Measurements from ENCODE around the gene CSTF3.
"Not testable (repeated sequence)": the region's sequence is repeated elsewhere in the genome, so short reads cannot be mapped to it uniquely, and the experiment has no call there.

The CSTF3 gene

DNA sequence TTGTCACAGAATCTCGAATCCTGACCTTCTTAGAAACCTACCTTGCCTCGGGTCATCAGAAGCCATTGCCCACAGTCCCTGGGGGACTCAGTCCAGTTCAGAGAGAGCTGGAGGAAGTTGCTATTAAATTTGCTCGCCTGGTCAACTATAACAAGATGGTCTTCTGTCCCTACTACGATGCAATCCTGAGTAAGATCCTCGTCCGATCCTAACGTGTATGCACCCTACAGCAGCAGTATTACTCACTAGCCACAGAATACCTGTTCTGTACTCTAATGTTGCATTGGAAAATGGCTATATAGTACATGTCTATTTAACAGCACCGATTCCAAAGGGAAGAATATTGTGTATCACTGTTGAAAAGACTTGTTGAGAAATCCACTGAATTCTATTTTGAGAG lies 88.8 kb downstream of the CSTF3 start:
- no peak for DNase-seq

DNA sequence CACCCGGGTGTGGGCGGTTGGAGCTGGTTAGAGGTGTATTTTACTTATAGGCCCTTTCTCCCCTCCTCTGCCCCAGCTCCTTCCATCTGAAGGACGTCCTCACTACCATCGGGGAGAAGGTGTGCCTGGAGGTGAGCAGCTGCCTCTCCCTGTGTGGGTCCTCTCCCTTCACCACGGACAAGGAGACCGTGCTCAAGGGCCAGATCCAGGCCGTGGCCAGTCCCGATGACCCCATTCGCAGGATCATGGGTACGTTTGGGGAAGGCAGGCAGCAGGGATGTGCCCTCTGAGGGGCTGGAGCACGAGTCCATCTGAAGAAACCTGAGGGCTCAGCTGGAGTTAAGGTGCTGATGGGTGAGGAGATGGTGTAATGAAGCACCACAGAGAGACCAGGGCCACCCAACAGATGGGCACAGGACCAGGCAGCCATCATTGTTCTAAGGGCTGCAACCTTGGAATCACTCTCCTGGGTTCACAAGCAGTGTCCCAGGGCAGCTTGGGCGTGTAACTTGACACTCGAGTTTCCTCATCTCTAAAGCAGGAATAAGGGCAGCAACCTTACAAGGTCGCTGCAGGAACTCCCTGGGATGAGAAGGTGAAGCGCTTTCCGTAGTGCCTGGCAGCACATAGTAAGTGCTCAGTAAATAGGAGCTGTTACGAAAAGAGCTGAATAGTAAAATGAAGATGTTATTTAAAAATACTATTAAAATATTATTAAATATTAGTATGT lies 92.5 kb downstream of the CSTF3 start:
- no peak for DNase-seq

DNA sequence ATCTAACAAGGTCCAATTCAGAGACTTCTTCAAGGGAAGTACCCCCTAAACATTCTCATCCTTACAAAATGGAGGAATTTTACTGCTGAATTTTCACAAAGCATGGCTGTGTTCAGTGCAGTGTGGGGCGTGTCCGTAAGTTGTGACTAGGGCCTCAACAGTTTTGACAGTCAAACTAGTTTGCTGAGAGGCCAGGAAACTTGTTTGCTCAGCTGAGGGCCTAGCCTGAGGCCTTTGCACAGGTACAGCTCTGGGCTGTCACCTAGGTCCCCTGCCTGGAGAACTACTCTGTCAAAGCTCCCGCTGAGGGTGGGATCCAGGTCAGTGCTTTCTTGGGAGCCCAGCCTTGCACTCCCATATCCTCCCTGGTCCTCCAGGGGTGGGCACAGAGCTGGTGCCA lies 94.0 kb downstream of the CSTF3 start:
- no peak for DNase-seq

DNA sequence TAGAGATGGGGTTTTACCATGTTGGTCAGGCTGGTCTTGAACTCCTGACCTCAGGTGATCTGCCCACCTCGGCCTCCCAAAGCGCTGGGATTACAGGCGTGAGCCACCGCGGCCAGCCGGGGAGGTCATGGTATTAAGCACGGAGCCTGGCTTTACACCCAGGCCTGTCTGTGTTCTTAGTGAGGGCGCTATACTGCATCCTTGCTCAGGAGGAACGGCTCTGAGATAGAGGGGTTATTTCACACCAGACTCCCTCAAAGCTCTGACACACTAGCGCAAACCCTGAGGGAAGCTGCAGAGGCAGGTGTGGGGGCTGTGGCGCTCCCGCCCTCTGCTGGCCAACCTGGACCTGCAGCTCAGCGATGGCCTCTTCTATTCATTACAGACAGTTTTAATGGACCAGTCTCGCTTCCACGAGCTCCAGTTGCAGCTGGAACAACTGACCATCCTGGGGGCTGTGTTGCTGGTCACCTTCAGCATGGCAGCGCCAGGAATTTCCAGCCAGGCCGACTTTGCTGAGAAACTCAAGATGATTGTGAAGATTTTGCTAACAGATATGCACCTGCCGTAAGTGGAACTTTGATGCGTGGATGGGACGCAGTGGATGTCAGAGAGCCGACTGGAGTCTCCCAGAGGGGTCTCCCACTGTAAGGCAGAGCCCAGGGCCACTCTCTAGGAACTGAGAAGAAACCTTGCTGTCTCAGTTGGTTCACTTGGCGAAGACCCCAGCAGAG lies 95.7 kb downstream of the CSTF3 start:
- DNase-seq = peak; percentile 58

DNA sequence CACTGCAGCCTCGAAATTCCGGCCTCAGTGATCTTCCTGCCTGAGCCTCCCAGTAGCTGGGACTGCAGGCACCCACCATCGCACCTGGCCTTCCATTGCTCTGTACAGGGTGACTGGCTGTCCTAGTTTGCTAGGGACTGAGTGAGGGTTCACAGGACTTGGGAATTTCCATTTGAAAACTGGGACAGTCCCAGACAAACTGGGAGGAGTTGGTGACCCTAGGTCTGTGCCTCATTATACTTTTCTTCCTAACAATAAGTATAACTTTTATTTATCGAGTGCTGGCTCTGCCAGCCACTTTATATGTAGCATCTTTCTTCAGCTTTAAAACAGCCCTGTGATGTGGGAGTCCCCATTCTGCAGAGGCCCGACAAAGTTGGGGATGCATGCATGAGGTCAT lies 96.4 kb downstream of the CSTF3 start:
- no peak for DNase-seq

DNA sequence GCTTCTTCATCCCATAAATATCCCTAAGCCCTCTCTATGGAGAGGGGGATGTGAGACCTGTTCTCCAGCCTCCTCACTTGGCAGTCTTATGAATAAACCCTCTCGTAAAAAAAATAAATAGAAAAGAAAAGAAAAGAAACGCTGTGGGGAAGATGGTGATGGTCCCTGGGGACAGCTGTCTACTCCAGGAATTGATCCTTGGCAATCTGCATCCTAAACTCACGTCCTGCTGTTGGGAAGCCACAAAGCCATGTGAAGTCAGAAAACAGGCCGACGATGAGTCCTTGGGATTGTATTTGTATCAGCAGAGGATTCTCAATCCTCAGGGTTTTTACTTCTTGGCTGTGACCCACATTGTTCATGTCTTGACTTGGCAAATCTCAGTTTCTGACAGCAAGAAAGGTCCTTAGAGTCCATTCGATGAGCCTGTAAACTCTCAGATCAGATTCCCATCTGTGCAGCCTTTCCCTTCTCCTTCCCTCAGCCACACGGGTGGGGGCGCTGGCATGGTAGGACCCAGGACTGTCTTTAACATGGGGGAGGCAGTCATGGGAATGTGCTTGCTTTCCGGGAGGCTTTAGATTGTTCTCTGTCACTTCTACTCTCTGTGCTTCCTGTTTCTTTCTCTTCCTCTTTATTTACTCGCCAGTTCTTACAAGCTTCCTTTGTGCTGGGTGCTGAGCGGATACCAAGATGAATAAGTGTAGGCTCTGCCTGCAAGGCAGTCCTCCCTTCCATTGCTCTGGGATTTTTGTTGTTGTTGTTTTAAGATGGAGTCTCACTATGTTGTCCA lies 97.1 kb downstream of the CSTF3 start:
- no peak for DNase-seq

DNA sequence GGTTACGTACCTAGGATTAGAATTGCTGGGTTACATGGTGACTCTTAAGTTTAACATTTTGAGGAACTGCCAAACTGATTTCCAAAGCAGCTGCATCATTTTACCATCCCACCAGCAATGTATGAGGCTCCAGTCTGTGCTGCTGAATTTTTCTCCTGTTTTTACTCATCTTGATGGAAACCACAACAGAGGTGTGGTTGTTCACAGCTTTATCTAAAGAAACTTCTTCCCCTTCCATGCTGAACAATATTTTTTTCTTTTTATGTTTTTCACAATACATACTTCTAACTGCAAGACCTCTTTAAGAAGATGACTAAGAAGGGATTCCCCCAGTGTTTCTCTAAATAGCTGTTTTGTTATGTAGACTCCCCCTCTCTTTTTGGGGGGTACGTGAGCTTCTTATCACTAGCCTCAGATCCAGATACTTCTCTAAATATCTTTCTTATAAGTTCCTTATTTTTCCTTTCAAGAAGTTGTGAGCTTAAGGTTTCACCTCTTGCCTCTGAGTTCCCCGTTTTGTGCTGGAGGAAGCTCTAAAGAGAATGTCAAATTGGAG lies 97.9 kb downstream of the CSTF3 start:
- no peak for DNase-seq

DNA sequence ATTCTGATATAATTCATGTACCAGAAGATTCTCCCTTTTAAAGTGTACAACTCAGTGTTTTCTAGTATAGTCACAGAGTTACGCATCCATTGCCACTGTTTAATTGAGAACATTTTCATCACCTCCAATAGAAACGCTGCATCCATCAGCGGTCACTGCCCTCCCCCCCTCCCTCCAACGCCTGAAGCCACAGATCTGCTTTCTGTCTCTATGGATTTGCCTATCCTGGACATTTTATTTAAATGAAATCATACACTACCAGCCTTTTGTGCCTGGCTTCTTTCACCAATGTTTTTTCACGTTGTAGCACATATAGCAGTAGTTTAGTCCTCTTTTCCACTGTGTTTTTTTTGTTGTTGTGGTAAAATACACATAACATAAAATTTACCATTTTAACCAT lies 99.1 kb downstream of the CSTF3 start:
- no peak for DNase-seq

DNA sequence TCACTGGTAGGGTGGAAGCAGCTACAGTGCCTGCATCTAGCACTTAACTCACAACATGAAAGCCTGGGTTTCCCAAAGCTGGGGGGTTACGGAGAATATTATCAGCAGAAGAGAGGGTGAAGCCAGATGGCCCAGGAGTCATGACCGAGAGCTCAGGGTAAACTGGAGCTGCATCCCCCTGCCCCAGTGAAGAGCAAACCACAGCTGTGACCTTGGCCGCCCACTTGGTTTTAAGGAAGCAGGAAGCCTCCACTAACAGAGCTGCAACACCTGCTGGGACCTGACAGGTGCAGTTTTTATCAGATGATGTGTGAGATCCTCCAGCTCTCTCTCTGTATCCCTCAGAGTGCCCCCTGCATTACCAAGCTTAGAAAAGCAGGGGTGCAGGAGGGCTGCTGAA lies 101.0 kb downstream of the CSTF3 start:
- DNase-seq = no peak

DNA sequence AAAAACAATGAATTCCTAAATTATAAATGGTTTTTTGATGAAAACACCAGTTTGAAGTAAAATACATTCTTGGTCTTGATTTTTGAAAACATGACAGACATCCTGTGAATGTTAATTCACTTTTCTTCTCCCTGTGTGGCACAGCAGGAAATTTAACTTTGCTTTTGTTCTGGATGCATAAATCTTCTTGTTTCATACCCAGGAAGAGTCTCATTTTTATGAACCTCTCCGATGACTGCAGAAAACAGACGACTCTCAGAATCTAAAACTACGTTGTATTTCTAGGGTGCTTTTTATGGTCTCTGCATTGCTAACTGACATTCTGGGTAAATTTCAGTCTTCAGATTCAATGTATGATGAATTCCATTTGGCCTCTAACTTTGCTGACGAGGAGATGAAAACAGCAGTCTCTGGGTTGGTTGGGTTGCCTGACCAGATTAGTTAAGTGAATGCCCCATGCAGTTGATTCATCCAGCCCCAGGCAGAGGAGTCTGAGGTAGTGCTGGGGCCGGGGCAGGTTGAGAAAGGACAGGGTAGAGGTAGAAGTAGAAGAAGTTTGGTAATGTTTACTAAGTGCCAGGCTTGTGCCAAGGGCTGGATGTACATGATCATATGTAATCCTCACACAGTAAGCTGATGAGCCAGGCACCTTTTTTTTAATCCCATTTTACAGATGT lies 101.8 kb downstream of the CSTF3 start:
- no peak for DNase-seq

DNA sequence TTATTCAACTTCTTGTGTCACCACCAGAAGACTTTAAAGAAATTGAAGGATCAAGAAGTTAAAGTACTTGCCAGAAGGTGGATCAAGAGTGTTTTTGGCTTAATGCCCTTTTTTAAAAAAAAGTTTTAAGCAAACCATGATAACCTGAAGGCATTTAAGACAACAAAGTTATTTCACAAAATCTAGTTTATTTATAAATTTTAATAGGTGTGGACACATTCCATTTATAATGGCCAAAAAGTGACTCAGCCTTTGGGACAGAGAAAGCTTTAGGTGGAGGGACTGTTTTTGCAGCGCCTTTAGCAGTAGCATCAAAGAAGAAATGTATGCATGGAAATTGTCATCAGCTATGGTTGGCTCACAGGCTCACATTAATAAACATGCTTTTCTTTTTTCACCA lies 104.0 kb downstream of the CSTF3 start:
- DNase-seq = no peak

DNA sequence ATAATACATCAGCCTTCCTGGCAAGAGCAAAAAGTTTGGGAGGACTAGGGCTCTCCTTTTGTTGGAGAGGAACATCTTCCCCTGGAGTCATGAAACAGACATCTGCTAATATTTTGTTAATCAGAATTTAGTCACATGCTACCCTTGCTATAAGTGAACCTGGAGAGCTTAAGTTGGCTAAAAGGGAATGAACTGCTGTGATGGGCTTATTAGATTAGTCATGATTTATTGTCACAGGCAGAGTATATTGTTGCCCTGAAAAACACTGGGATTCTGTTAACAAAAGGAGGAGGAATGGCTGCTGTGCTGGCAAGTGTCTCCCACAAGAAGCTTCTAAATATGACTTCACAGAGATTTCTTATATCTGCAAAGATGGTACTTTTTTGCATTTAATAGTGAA lies 105.9 kb downstream of the CSTF3 start:
- no peak for DNase-seq

DNA sequence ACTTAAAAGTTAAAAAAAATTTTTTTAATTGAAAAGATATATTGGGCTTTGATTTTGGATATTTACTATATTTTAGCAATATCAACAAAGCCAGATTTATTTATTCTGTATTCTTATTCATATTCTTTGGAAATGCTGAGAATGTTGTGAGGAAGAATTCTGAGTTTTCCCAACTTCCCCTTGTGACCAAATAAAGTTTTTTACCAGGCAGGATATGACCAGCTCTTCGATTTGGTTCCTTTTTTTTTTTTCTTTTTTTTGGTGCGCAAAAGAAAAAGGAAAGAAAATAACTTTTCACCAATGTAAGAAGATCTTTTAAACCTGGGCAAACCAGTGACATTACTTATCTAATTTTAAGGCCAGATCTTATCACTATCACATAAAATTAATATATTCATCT lies 109.0 kb downstream of the CSTF3 start:
- DNase-seq = no peak

DNA sequence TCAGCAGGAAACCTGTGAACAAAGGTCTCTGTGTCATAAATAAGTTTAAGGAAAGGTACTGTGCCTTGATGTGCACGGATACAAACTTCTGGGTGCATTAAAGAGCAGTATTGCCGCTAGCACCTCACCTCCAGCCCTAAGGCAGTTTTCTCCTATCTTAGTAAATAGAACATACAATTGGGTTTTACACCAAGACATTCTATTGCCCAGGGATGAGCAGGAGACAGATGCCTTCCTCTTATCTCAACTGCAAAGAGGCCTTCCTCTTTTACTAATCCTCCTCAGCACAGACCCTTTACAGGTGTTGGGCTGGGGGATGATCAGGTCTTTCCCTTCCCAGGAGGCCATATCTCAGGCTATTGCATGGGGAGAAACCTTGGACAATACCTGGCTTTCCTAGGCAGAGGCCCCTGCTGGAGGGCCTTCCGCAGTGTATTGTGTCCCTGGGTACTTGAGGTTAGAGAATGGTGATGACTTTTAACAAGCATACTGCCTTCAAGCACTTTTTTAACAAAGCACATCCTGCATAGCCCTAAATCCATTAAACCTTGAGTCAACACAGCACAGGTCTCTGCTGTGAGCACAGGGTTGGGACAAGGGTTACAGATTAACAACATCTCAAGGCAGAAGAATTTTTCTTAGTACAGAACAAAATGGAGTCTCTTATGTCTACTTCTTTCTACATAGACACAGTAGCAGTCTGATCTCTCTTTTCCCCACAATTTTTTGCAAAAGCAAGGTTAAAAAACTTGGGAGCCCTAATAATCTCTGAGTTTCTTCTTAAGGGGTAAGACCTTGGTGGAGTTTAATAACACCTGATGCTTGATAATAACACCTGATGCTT lies 111.5 kb downstream of the CSTF3 start:
- DNase-seq = peak; percentile 6

DNA sequence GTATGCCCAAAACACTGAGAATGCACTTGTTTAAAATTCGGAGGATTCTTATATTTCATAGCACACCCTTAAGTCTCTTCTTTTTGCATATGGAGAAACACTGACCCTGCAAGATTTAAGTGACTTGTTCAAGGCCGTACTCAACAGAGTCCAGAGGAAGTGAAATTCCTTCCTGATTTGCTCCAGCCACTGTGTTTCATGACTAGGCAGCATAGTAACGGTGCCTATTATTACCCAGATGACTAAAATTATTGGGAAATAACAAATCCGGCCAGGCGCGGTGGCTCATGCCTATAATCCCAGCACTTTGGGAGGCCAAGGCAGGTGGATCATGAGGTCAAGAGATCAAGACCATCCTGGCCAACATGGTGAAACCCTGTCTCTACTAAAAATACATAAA lies 112.6 kb downstream of the CSTF3 start:
- not testable (repeated sequence) for DNase-seq

DNA sequence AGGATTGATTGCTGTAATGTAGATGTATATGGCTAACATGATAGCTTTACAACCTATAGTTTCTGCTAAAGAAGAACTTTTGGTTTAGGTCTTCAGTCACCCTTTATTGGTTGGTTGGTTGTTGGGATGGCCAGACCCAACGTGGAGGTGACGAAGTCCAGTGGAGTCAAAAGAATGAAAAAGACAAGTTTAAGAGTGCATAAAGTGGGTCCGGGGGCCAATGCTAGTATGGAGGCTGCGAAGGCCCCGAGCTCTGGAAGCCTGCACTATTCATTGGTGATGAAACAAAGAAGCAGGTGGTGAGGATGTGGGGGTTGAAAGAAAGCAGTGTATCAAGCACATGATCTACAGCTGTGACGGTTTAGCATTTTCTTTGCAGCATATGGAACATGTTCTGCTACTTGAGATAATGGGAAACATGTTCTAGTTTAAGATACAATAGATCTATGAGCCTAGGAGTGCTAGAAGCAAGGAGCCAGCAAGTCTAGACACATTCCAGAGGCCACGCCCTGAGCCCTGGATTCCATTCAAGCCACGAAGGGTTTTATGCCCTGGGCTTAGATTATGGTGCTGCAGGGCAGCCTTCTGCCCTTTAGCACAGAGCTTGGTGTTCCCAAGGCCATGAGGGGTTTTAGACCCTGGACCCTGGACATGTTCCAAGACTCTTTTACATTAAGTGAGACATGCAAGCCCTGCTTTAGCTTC lies 115.6 kb downstream of the CSTF3 start:
- no peak for DNase-seq

DNA sequence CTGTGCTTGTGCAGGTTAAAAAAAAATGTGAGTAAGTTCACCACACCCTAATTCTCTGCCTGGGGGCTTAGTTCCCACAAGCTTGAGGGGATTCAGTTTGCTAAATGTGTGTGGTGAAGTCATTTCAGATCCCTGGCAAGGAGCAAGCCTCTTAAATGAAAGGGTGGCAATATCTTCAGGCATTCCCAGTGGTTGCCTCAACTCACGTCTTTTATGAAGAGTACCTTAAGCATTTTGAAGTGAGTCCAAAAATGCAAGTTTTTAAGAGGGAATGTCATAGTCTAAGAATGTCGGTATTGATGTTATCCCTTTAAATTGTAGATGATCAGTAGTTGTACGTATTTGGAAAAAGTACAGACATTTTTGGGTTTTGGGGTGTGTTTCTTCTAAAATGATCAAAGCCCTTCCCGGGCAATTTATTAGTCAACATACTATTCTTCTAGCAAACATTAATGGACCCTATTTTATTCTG lies 117.0 kb downstream of the CSTF3 start:
- DNase-seq = no peak

DNA sequence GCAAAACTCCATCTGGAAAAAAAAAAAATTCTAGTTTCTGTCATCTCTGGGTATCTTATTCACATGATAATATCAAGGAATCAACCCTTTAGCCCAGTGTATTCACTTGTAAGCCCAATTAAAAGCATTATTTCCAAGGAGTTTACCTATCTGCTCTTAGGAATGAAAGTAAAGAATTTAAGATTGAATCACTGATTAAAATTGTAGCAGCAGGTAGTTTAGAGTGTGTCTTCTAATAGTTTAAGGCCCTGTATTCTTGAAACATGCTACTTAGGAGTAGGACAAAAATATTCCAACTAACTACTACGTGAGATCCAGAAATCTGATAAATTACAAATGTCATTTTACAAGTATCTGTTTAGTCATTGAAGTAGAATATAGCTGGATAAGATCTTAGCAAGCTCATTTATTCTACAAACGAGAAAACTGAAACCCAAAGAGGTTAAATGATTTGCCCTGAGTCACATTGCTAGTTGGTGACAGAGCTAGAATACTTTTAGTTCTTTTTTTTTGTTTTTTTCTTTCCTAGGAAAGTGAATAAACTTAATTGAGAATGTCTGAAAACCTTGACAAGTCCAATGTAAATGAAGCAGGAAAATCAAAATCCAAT lies 118.0 kb downstream of the CSTF3 start:
- DNase-seq = no peak

DNA sequence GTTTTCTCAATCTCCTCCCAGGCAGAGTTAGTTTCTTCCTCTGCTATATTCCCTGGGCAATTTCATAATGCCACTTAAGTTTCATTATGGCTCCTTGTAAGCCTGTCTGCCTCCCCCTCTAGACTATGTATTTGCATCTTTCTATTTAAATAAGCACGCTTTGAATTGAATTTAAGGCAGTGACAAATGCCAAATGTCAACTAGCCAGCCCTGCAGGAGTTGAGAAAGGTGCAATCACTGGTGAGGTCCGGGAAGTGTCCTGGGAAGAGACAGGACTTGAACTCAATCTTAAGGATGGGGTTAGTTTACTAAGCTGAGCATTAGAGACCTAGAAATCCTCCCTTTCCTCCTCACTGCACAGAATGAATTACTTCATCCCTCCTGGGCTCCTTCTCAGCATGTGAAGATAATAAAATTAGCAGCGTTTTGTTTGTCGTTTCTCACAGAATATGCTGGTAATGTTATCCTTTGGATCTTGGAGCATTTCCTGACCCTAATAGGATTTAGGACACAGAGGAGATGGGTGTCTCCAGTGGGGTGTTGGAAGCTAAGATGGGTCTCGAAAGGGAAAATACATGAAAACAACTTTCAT lies 120.3 kb downstream of the CSTF3 start:
- DNase-seq = no peak
